HEK293 (cell line): ENCODE results near the gene CCDC136.
A peak's percentile ranks its signal among the peaks of the same experiment; 100 is the strongest.

Experiments used
- BCL11A ChIP-seq: fragments of 450-650 bp; formaldehyde crosslinking; IDR thresholded peaks from 2 replicates; pipeline ENCODE4 v1.5.1; 2016; ENCODE audit warnings: low read depth, missing biosample characterization, missing genetic modification characterization
- GLIS2 ChIP-seq: fragments of 450-650 bp; formaldehyde crosslinking; IDR thresholded peaks from 2 replicates; pipeline ENCODE4 v1.5.1; 2016; ENCODE audit warnings: missing biosample characterization, missing genetic modification characterization
- HIC1 ChIP-seq: fragments of 450-650 bp; formaldehyde crosslinking; IDR thresholded peaks from 2 replicates; pipeline ENCODE4 v1.5.1; 2016; ENCODE audit warnings: missing biosample characterization, missing genetic modification characterization
- IKZF3 ChIP-seq: fragments of 450-650 bp; IDR thresholded peaks from 2 replicates; pipeline ENCODE4 v1.5.0; 2018; ENCODE audit warnings: missing biosample characterization, mild to moderate bottlenecking, missing genetic modification characterization, moderate library complexity
- PATZ1 ChIP-seq: fragments of 450-650 bp; formaldehyde crosslinking; IDR thresholded peaks from 2 replicates; pipeline ENCODE4 v1.5.1; 2016; ENCODE audit warnings: missing biosample characterization, missing genetic modification characterization
- PRDM10 ChIP-seq: fragments of 450-650 bp; formaldehyde crosslinking; IDR thresholded peaks from 2 replicates; pipeline ENCODE4 v1.5.1; 2016; ENCODE audit warnings: missing biosample characterization, missing genetic modification characterization
- REPIN1 ChIP-seq: fragments of 450-650 bp; formaldehyde crosslinking; IDR thresholded peaks from 2 replicates; pipeline ENCODE4 v1.5.1; 2017; ENCODE audit warnings: missing biosample characterization, missing genetic modification characterization, low read depth
- SETDB1 ChIP-seq: IDR thresholded peaks from one replicate; pipeline ENCODE4 v1.6.1; 2017; ENCODE audit warnings: mild to moderate bottlenecking, low read length, moderate library complexity, mixed read lengths; ENCODE audit not compliant: insufficient read length
- SP2 ChIP-seq: fragments of 450-650 bp; formaldehyde crosslinking; IDR thresholded peaks from 2 replicates; pipeline ENCODE4 v1.5.1; 2016; ENCODE audit warnings: missing biosample characterization, missing genetic modification characterization
- SP3 ChIP-seq: fragments of 450-650 bp; formaldehyde crosslinking; IDR thresholded peaks from 2 replicates; pipeline ENCODE4 v1.5.1; 2016; ENCODE audit warnings: missing biosample characterization, missing genetic modification characterization
- TCF7L2 ChIP-seq: IDR thresholded peaks from 2 replicates; pipeline ENCODE4 v1.6.1; 2011; ENCODE audit warnings: low read depth, mild to moderate bottlenecking, inconsistent platforms, low read length, moderate library complexity, borderline replicate concordance
- WT1 ChIP-seq: fragments of 450-650 bp; formaldehyde crosslinking; IDR thresholded peaks from 2 replicates; pipeline ENCODE4 v1.5.1; 2016; ENCODE audit warnings: missing biosample characterization, missing genetic modification characterization
- ZBTB7A ChIP-seq: fragments of 450-650 bp; formaldehyde crosslinking; IDR thresholded peaks from 2 replicates; pipeline ENCODE4 v1.5.1; 2016; ENCODE audit warnings: low read depth, missing biosample characterization, missing genetic modification characterization
- ZEB2 ChIP-seq: fragments of 450-650 bp; formaldehyde crosslinking; IDR thresholded peaks from 2 replicates; pipeline ENCODE4 v1.5.1; 2016; ENCODE audit warnings: missing biosample characterization, missing genetic modification characterization
- ZFHX2 ChIP-seq: fragments of 450-650 bp; formaldehyde crosslinking; conservative IDR thresholded peaks from 2 replicates; pipeline ENCODE4 v1.5.1; 2016; ENCODE audit warnings: missing biosample characterization, missing genetic modification characterization
- ZNF146 ChIP-seq: fragments of 450-650 bp; formaldehyde crosslinking; IDR thresholded peaks from 2 replicates; pipeline ENCODE4 v1.5.1; 2016; ENCODE audit warnings: missing biosample characterization, missing genetic modification characterization
- ZNF16 ChIP-seq: fragments of 450-650 bp; formaldehyde crosslinking; IDR thresholded peaks from 2 replicates; pipeline ENCODE4 v1.5.1; 2016; ENCODE audit warnings: low read depth, missing biosample characterization, missing genetic modification characterization
- ZNF341 ChIP-seq: fragments of 450-650 bp; formaldehyde crosslinking; IDR thresholded peaks from 2 replicates; pipeline ENCODE4; 2016; ENCODE audit warnings: low read depth, missing biosample characterization, missing genetic modification characterization
- ZNF366 ChIP-seq: fragments of 450-650 bp; formaldehyde crosslinking; conservative IDR thresholded peaks from 2 replicates; pipeline ENCODE4 v1.5.1; 2016; ENCODE audit warnings: missing biosample characterization, missing genetic modification characterization
- ZNF423 ChIP-seq: fragments of 450-650 bp; formaldehyde crosslinking; IDR thresholded peaks from 2 replicates; pipeline ENCODE4 v1.5.1; 2016; ENCODE audit warnings: missing biosample characterization, missing genetic modification characterization
- ZNF488 ChIP-seq: fragments of 450-650 bp; formaldehyde crosslinking; IDR thresholded peaks from 2 replicates; pipeline ENCODE4 v1.5.1; 2016; ENCODE audit warnings: missing biosample characterization, missing genetic modification characterization
- ZNF513 ChIP-seq: fragments of 450-650 bp; IDR thresholded peaks from 2 replicates; pipeline ENCODE4 v1.5.1; 2018; ENCODE audit warnings: missing biosample characterization, missing genetic modification characterization
- ZNF585B ChIP-seq: fragments of 450-650 bp; formaldehyde crosslinking; IDR thresholded peaks from 2 replicates; pipeline ENCODE4 v1.5.1; 2016; ENCODE audit warnings: missing biosample characterization, missing genetic modification characterization
- ZNF624 ChIP-seq: fragments of 450-650 bp; formaldehyde crosslinking; IDR thresholded peaks from 2 replicates; pipeline ENCODE4 v1.5.1; 2017; ENCODE audit warnings: missing biosample characterization, missing genetic modification characterization
- ZNF645 ChIP-seq: fragments of 450-650 bp; formaldehyde crosslinking; IDR thresholded peaks from 2 replicates; pipeline ENCODE4; 2016; ENCODE audit warnings: missing biosample characterization, missing genetic modification characterization
- ZNF76 ChIP-seq: fragments of 450-650 bp; formaldehyde crosslinking; IDR thresholded peaks from 2 replicates; pipeline ENCODE4; 2016; ENCODE audit warnings: low read depth, missing biosample characterization, missing genetic modification characterization, borderline replicate concordance

The CCDC136 gene

GRCh38 chr7:128791121-128791971, at the start of gene CCDC136 (continued):
- TF ChIP-seq PRDM10 (tag by site-specific recombination): 0 out of 2 replicates have a peak, but pooled peaks have one; percentile 20
- no peak for TF ChIP-seq HIC1
- TF ChIP-seq IKZF3 (tag by site-specific recombination): peak; percentile 41; the same call in 1 of the 2 replicates
- peak; percentile 83 for TF ChIP-seq PATZ1 (tag by site-specific recombination)
- TF ChIP-seq SP2: peak; percentile 64; the same call in 1 of the 2 replicates
- peak; percentile 34 for TF ChIP-seq ZEB2 (tag by site-specific recombination)
- peak; percentile 83; the same call in 1 of the 2 replicates for TF ChIP-seq SP3 (tag by site-specific recombination)
- peak; percentile 78 for TF ChIP-seq ZNF341
- no peak for TF ChIP-seq ZNF16
- peak; percentile 97 for TF ChIP-seq ZNF366 (tag by site-specific recombination)
- no peak for TF ChIP-seq SETDB1
- TF ChIP-seq ZNF645 (tag by site-specific recombination): no peak
- TF ChIP-seq ZNF585B: no peak
- TF ChIP-seq ZNF76: 0 out of 2 replicates have a peak, but pooled peaks have one; percentile 40
- TF ChIP-seq ZBTB7A: peak; percentile 70; the same call in 1 of the 2 replicates
- TF ChIP-seq BCL11A: 0 out of 2 replicates have a peak, but pooled peaks have one; percentile 40
- 0 out of 2 replicates have a peak, but pooled peaks have one; percentile 55 for TF ChIP-seq WT1 (tag by site-specific recombination)
- TF ChIP-seq REPIN1 (tag by site-specific recombination): peak; percentile 44; the same call in 1 of the 2 replicates
- TF ChIP-seq ZNF624: no peak
- TF ChIP-seq ZNF488 (tag by site-specific recombination): no peak
- 0 out of 2 replicates have a peak, but pooled peaks have one; percentile 20 for TF ChIP-seq ZNF146
- 0 out of 2 replicates have a peak, but pooled peaks have one; percentile 36 for TF ChIP-seq ZNF423 (tag by site-specific recombination)
- TF ChIP-seq ZFHX2 (tag by site-specific recombination): 0 out of 2 replicates have a peak, but pooled peaks have one; percentile 14
- TF ChIP-seq TCF7L2: no peak
- TF ChIP-seq ZNF513 (tag by site-specific recombination): peak; percentile 76
- TF ChIP-seq GLIS2 (tag by site-specific recombination): peak; percentile 83
